ENCODE measurements around the gene TMEM132E.

The TMEM132E gene

GRCh38 chr17:34635876-34636275 is 56.5 kb downstream of the TMEM132E start:
- DNase-seq (ENCODE audit: low read depth in 2 of 2) = no peak

GRCh38 chr17:34637041-34637547 is 57.7 kb downstream of the TMEM132E start:
- no peak for DNase-seq (ENCODE audit: low read depth in 2 of 2)

- peak; percentile 56 to 63 for DNase-seq (ENCODE audit: low read depth in 2 of 2)
Observed at GRCh38 chr17:34637548-34638525, 58.5 kb downstream of the TMEM132E start.

- no peak for DNase-seq (ENCODE audit: low read depth in 2 of 2)
Observed at GRCh38 chr17:34638526-34639260, 59.3 kb downstream of the TMEM132E start.

GRCh38 chr17:34639706-34640425 is 60.5 kb downstream of the TMEM132E start:
- DNase-seq (ENCODE audit: low read depth in 2 of 2) = no peak

- DNase-seq (ENCODE audit: low read depth in 2 of 2) = no peak
Observed at GRCh38 chr17:34641368-34641767, 62.0 kb downstream of the TMEM132E start.

- DNase-seq (ENCODE audit: low read depth in 2 of 2) = no peak
Observed at GRCh38 chr17:34644941-34645550, 65.7 kb downstream of the TMEM132E start.

- no peak for DNase-seq (ENCODE audit: low read depth in 2 of 2)
Observed at GRCh38 chr17:34645594-34645993, 66.2 kb downstream of the TMEM132E start.

- no peak for DNase-seq (ENCODE audit: low read depth in 2 of 2)
Observed at GRCh38 chr17:34647511-34647910, 68.1 kb downstream of the TMEM132E start.

- no peak for DNase-seq (ENCODE audit: low read depth in 2 of 2)
Observed at GRCh38 chr17:34650051-34650750, 70.8 kb downstream of the TMEM132E start.

- no peak for DNase-seq (ENCODE audit: low read depth in 2 of 2)
Observed at GRCh38 chr17:34651402-34651811, 72.0 kb downstream of the TMEM132E start.

- DNase-seq (ENCODE audit: low read depth in 2 of 2) = no peak
Observed at GRCh38 chr17:34652021-34652555, 72.7 kb downstream of the TMEM132E start.

- no peak for DNase-seq (ENCODE audit: low read depth in 2 of 2)
Observed at GRCh38 chr17:34653511-34653910, 74.1 kb downstream of the TMEM132E start.

- DNase-seq (ENCODE audit: low read depth in 2 of 2) = no peak
Observed at GRCh38 chr17:34654276-34654880, 75.0 kb downstream of the TMEM132E start.

- no peak for DNase-seq (ENCODE audit: low read depth in 2 of 2)
Observed at GRCh38 chr17:34654881-34655276, 75.5 kb downstream of the TMEM132E start.

- no peak for DNase-seq (ENCODE audit: low read depth in 2 of 2)
Observed at GRCh38 chr17:34656801-34657200, 77.4 kb downstream of the TMEM132E start.

GRCh38 chr17:34658811-34659560 is 79.6 kb downstream of the TMEM132E start:
- DNase-seq (ENCODE audit: low read depth in 2 of 2) = no peak

- DNase-seq (ENCODE audit: low read depth in 2 of 2) = no peak
Observed at GRCh38 chr17:34663714-34664113, 84.3 kb downstream of the TMEM132E start.

- no peak for DNase-seq (ENCODE audit: low read depth in 2 of 2)
Observed at GRCh38 chr17:34665150-34665806, 85.9 kb downstream of the TMEM132E start.
